ENCODE measurements around the gene HIPK3.
"Not testable (repeated sequence)": the region's sequence is repeated elsewhere in the genome, so short reads cannot be mapped to it uniquely, and the experiment has no call there.

Gene HIPK3

DNA sequence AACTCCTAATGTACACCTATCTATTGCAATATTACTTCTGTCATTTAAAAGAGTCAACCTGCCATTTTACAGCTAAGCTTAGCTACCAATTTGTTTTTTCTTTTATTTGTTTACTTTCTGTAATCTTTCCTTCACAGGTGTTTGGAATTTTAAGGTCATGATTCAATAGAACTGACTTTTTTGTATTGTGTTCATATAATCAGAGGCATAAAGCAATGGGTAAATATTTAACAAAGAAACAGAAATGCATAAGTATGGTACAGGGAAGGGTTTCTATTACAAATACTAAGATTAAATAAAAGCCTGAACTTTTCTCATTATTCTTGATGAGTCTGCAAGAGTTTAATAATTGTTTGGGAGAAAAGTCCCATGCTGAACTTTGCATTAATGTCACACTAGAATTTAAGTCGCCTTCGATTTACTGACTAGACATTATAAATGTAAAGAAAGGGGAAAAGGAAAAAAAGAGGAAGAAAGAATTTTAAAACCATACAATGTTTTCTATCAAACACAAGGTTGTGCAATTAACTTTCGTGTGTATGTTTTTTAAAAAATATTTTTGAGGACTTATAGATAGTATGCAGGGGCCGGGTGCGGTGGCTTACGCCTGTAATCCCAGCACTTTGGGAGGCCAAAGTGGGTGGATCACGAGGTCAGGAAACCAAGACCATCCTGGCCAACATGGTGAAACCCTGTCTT, 35.0 kb upstream of the HIPK3 start:
- H3K4me3 ChIP-seq (ENCODE audit: low read depth, low read length): no peak overlapping the region
- TF ChIP-seq, protein P1, sequence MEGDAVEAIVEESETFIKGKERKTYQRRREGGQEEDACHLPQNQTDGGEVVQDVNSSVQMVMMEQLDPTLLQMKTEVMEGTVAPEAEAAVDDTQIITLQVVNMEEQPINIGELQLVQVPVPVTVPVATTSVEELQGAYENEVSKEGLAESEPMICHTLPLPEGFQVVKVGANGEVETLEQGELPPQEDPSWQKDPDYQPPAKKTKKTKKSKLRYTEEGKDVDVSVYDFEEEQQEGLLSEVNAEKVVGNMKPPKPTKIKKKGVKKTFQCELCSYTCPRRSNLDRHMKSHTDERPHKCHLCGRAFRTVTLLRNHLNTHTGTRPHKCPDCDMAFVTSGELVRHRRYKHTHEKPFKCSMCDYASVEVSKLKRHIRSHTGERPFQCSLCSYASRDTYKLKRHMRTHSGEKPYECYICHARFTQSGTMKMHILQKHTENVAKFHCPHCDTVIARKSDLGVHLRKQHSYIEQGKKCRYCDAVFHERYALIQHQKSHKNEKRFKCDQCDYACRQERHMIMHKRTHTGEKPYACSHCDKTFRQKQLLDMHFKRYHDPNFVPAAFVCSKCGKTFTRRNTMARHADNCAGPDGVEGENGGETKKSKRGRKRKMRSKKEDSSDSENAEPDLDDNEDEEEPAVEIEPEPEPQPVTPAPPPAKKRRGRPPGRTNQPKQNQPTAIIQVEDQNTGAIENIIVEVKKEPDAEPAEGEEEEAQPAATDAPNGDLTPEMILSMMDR (IDR thresholded peaks at IDR 0.05; ENCODE audit: borderline replicate concordance, insufficient read depth, low read depth, low read length): no peak

DNA sequence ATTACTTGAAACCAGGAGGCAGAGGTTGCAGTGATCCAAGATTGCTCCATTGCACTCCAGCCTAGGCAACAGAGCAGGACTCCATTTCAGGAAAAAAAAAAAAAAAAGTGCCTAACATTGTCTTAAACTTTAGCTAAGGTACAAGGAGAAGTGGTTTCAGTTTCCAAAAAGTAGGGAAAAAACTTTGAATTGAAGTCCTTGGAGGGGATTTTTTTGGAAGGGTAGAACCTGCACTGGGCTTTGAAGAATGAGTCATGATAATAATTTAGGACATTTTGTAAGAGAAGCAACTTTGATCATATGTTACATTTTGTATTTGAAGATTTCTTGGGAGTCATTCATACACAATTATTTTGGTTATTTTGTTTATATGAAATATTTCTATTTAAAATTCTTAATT, 31.8 kb upstream of the HIPK3 start:
- no peak overlapping the region for H3K4me3 ChIP-seq (ENCODE audit: low read depth, low read length)
- TF ChIP-seq, protein P1 (IDR thresholded peaks at IDR 0.05; ENCODE audit: borderline replicate concordance, insufficient read depth, low read depth, low read length): no peak

DNA sequence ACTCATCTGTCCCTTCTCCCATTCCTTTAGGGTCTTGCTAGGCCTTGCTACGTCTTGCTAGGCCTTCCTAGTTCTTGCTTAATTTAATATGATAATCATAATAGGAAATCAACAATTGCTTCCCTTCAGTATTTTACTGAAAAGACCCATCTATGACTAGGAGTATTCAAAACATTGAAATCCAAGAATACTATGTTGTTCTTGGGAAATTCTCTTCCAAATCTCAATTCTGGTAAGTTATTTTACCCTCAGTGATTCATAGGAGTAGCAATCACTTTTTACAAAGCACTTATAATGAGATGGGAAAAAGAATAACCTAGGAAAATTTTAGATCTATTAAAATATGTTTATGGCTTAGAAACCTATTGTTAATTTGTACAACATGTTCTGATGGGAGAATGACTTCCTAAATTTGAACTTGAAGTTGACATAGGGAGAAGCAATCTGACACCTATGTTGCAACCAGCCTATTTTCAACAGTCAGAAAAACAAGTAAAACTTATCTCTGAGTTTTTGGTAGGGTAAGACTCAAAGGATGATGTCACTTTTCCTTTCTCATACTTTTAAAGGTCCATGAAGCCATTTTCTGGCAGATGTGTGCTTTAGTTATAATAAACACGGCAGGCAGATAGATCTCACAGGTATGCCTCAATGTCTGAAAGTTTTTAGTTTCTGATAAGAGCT, 29.5 kb upstream of the HIPK3 start:
- H3K4me3 ChIP-seq (ENCODE audit: low read depth, low read length): no peak overlapping the region
- TF ChIP-seq, protein P1 (IDR thresholded peaks at IDR 0.05; ENCODE audit: borderline replicate concordance, insufficient read depth, low read depth, low read length): no peak

DNA sequence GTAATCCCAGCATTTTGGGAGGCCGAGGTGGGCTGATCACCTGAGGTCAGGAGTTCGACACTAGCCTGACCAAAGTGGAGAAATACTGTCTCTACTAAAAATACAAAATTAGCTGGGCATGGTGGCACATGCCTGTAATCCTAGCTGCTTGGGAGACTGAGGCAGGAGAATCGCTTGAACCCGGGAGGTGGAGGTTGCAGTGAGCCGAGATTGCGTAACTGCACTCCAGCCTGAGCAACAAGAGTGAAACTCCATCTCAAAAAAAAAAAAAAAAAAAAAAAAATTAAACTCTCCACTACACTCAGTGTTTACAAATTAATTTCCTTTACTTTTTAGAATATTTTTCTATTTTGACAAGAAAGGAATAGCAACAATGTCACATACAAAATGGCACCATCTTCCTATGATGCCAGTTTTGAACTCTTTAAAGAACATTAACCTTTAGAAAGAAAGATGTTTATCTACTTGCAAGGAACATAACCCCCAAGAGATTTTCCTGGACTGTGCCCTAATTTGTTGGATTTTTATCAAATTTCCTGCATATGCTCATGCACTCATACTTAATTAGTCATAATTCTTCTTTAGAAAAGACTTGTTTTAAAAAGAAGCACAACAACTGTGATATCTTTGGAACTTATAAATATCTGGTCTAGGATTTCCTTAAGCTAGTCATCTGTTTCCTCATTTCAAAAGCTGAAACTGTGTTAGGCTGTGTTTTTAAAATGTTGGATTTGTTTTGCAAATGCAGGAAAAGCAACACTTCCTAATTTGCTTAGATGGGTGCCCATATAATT, 22.6 kb upstream of the HIPK3 start:
- H3K4me3 ChIP-seq (ENCODE audit: low read depth, low read length): no peak overlapping the region
- TF ChIP-seq, protein P1 (IDR thresholded peaks at IDR 0.05; ENCODE audit: borderline replicate concordance, insufficient read depth, low read depth, low read length): no peak

DNA sequence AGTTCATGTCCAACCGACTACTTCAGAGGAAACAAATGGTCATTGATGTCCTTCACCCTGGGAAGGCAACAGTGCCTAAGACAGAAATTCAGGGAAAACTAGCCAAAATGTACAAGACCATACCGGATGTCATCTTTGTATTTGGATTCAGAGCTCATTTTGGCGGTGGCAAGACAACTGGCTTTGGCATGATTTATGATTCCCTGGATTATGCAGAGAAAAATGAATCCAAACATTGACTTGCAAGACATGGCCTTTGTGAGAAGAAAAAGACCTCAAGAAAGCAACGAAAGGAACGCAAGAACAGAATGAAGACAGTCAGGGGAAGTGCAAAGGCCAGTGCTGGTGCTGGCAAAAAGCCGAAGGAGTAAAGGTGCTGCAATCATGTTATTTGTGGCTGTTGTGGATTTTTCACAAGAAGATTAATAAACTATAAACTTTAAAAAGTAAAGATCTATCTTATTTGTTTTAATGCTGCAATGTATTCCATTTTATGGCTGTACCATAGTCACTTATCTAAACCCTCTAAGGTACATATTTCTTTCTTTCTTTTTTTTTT, 20.1 kb upstream of the HIPK3 start:
- no peak overlapping the region for H3K4me3 ChIP-seq (ENCODE audit: low read depth, low read length)
- TF ChIP-seq, protein P1 (IDR thresholded peaks at IDR 0.05; ENCODE audit: borderline replicate concordance, insufficient read depth, low read depth, low read length): no peak

DNA sequence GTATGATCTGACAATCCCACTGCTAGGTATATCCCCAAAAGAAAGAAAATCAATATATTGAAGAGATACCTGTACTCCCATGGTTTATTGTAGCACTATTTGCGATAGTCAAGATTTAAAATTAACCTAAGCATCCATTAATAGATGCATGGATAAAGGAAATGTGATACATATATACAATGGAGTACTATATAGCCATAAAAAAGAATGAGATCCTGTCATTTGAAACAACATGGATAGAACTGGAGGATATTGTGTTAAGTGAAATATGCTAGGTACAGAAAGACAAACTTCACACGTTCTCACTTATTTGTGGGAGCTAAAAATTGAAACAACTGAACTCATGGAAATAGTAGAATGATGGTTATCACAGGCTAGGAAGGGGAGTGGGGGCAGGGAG, 14.6 kb upstream of the HIPK3 start:
- no peak overlapping the region for H3K4me3 ChIP-seq (ENCODE audit: low read depth, low read length)
- TF ChIP-seq, protein P1 (IDR thresholded peaks at IDR 0.05; ENCODE audit: borderline replicate concordance, insufficient read depth, low read depth, low read length): no peak

DNA sequence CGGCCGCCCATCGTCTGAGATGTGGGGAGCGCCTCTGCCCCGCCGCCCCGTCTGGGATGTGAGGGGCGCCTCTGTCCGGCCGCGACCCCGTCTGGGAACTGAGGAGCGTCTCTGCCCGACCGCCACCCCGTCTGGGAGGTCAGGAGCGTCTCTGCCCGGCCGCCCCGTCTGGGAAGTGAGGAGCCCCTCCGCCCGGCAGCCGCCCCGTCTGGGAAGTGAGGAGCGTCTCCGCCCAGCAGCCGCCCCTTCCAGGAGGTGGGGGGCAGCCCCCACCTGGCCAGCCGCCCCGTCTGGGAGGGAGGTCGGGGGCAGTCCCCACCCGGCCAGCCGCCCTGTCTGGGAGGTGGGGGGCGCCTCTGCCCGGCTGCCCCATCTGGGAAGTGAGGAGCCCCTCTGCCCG, 13.5 kb upstream of the HIPK3 start:
- H3K4me3 ChIP-seq (ENCODE audit: low read depth, low read length): not testable (repeated sequence)

Data from GM12875 (cell line).